Esophagus squamous epithelium (tissue), 4 donors: ENCODE measurements around the gene MTHFSD.

ENCODE experiments used
- POLR2A ChIP-seq, 4 donors: fragments of 450-650 bp; IDR thresholded peaks; one replicate each; pipeline ENCODE4 v1.6.1; 2017; ENCODE audit warnings: antibody characterized with exemption in 4 of 4, mild to moderate bottlenecking in 4 of 4, moderate library complexity in 3 of 4
- TF ChIP-seq, protein P1 (sequence below), 6 experiments: fragments of 450-650 bp in 4 of 6; fragments of 200-600 bp in 2 of 6; sonication (generic) in 2 of 6; IDR thresholded peaks; one replicate each; pipeline ENCODE4 v1.5.1; 2016 to 2019; ENCODE audit warnings: antibody characterized with exemption in 6 of 6, mild to moderate bottlenecking in 4 of 6, moderate library complexity in 4 of 6

DNA sequence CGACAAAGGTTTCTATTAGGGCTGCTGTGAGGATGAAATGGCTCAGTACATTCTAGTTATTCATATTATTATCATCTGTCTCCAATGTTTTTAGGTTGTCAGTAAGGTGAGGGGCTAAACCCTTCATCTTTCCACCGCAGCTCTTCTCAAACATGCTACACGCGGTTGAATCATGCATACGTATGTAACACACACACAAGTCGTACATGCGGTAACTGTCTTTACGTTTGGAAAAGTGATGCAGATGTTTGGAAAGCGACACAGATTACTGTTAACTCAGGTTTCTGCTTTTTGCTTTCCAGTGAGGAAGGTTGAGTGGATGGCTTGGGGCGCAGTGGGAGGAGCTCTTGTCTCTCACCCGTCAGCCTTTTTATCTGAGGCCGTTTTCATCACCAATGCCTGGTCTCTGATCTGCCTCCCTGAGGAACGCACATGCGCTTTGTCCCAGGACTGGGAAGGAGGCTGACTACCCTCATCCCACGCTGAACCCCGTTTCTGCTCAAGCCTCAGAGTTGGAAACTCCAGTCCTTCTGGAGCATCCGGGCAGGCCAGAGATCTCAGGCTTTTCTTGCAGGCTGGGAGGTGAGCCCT, 20.2 kb upstream of the MTHFSD start:
- TF ChIP-seq, protein P1, sequence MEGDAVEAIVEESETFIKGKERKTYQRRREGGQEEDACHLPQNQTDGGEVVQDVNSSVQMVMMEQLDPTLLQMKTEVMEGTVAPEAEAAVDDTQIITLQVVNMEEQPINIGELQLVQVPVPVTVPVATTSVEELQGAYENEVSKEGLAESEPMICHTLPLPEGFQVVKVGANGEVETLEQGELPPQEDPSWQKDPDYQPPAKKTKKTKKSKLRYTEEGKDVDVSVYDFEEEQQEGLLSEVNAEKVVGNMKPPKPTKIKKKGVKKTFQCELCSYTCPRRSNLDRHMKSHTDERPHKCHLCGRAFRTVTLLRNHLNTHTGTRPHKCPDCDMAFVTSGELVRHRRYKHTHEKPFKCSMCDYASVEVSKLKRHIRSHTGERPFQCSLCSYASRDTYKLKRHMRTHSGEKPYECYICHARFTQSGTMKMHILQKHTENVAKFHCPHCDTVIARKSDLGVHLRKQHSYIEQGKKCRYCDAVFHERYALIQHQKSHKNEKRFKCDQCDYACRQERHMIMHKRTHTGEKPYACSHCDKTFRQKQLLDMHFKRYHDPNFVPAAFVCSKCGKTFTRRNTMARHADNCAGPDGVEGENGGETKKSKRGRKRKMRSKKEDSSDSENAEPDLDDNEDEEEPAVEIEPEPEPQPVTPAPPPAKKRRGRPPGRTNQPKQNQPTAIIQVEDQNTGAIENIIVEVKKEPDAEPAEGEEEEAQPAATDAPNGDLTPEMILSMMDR (IDR thresholded peaks at IDR 0.05), result no peak
- TF ChIP-seq POLR2A (IDR thresholded peaks at IDR 0.05), result no peak
